ENCODE data around the gene MAP3K10.

- TF ChIP-seq CTCF (IDR thresholded peaks at IDR 0.05; ENCODE audit: low read length): no peak
- TF ChIP-seq EZH2 (optimal IDR thresholded peaks at IDR 0.05; ENCODE audit: low read depth, low read length): no peak
- no peak for TF ChIP-seq EZH2phosphoT487 (IDR thresholded peaks at IDR 0.05; ENCODE audit: low read length)
These were observed 38.7 kb downstream of the MAP3K10 start for GRCh38 chr19:40229926-40230417.

Measured in MM.1S (cell line).